ENCODE data around the gene TMEM38A.
A peak's percentile ranks its signal among the peaks of the same experiment; 100 is the strongest.

The TMEM38A gene

GRCh38 chr19:16628183-16628983, 32.6 kb upstream of the TMEM38A start, which contains the start of gene MED26 (continued):
- peak; percentile 99 for TF ChIP-seq PRDM10 (tag by site-specific recombination; IDR thresholded peaks at IDR 0.05)
- peak; percentile 67 for TF ChIP-seq ZFHX2 (tag by site-specific recombination; conservative IDR thresholded peaks at IDR 0.05)
- peak; percentile 58 for TF ChIP-seq ZNF341 (tag by site-specific recombination; IDR thresholded peaks at IDR 0.05; ENCODE audit: low read depth)
- 0 out of 2 replicates have a peak, but pooled peaks have one; percentile 10 for TF ChIP-seq ZNF549 (tag by site-specific recombination; IDR thresholded peaks at IDR 0.05)
- peak; percentile 38; the same call in 1 of the 2 replicates for TF ChIP-seq YY1 (tag by site-specific recombination; IDR thresholded peaks at IDR 0.05)
- TF ChIP-seq PATZ1 (tag by site-specific recombination; IDR thresholded peaks at IDR 0.05), result peak; percentile 97
- TF ChIP-seq WT1 (tag by site-specific recombination; IDR thresholded peaks at IDR 0.05), result peak; percentile 77
- TF ChIP-seq ZNF664 (tag by site-specific recombination; IDR thresholded peaks at IDR 0.05), result no peak
- peak; percentile 56 for TF ChIP-seq ZFP69B (tag by site-specific recombination; IDR thresholded peaks at IDR 0.05)
- TF ChIP-seq ZNF239 (tag by site-specific recombination; IDR thresholded peaks at IDR 0.05), result 0 out of 2 replicates have a peak, but pooled peaks have one; percentile 37
- peak; percentile 63; the same call in 1 of the 2 replicates for TF ChIP-seq ZSCAN30 (tag by site-specific recombination; IDR thresholded peaks at IDR 0.05)
- TF ChIP-seq ZNF114 (tag by site-specific recombination; IDR thresholded peaks at IDR 0.05), result no peak
- peak; percentile 58; the same call in 1 of the 2 replicates for TF ChIP-seq ZNF692 (tag by site-specific recombination; IDR thresholded peaks at IDR 0.05)
- no peak for TF ChIP-seq ZNF211 (tag by site-specific recombination; IDR thresholded peaks at IDR 0.05; ENCODE audit: low read depth)
- TF ChIP-seq KLF1 (tag by site-specific recombination; IDR thresholded peaks at IDR 0.05), result peak; percentile 99
- TF ChIP-seq ZNF335 (tag by site-specific recombination; conservative IDR thresholded peaks at IDR 0.05), result peak; percentile 90
- TF ChIP-seq ZNF76 (tag by site-specific recombination; IDR thresholded peaks at IDR 0.05; ENCODE audit: borderline replicate concordance, low read depth), result peak; percentile 81
- peak; percentile 62; the same call in 1 of the 2 replicates for TF ChIP-seq BCL11A (tag by site-specific recombination; IDR thresholded peaks at IDR 0.05; ENCODE audit: low read depth)
- 0 out of 2 replicates have a peak, but pooled peaks have one; percentile 48 for TF ChIP-seq PRDM2 (tag by site-specific recombination; IDR thresholded peaks at IDR 0.05; ENCODE audit: borderline replicate concordance)
- 0 out of 2 replicates have a peak, but pooled peaks have one; percentile 46 for TF ChIP-seq ZNF785 (tag by site-specific recombination; IDR thresholded peaks at IDR 0.05)
- peak; percentile 72 for TF ChIP-seq ZNF629 (tag by site-specific recombination; IDR thresholded peaks at IDR 0.05)
- no peak for TF ChIP-seq ZNF416 (tag by site-specific recombination; IDR thresholded peaks at IDR 0.05)
- TF ChIP-seq ZBTB20 (tag by site-specific recombination; IDR thresholded peaks at IDR 0.05), result peak; percentile 34; the same call in 1 of the 2 replicates
- TF ChIP-seq ZNF449 (tag by site-specific recombination; IDR thresholded peaks at IDR 0.05), result peak; percentile 74; the same call in 1 of the 2 replicates

Measured in HEK293 (cell line).